Measurements from ENCODE around the gene GLYATL1.

GLYATL1 gene

DNA sequence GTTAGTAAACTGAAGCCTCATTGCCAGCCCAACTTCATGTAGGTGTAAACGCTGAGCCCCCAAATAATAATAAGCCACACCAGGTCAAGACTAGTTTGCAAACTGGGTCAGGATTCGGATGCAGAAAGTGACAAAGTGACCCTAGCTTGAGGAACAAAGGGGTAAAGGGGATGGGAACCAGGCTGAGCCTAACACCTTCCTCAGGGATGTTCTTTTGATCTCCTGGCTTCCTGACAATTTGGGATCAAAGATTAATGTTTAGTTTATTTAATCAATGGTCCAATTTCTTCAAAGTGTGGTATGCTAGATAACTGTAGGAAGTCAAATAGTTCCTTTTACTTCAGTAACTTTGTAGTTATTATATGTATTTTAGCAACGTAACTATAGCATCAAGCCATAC lies 9.9 kb downstream of the GLYATL1 start:
- 80% methylated on average over 1 of the region's 3 CpGs; no CpG with 5 or more reads in 1 of the 2 experiments for WGBS, 2 experiments (ENCODE audit: insufficient coverage in 2 of 2)
- Histone ChIP-seq H3K4me3 (ENCODE audit: extremely low read depth, insufficient read depth, low read length, poor library complexity, severe bottlenecking) (no peak overlapping the region), H3K36me3 (ENCODE audit: control insufficient read depth, insufficient read depth, low read length) (no peaks in the 10 kb centered on the region), H3K4me1 (ENCODE audit: control insufficient read depth, insufficient read depth, low read length, poor library complexity, severe bottlenecking) (no peaks in the 10 kb centered on the region), H3K9me3 (ENCODE audit: control insufficient read depth, low read length) (no peaks in the 10 kb centered on the region), H3K27ac (ENCODE audit: low read depth, low read length, severe bottlenecking) (no peak overlapping the region)

DNA sequence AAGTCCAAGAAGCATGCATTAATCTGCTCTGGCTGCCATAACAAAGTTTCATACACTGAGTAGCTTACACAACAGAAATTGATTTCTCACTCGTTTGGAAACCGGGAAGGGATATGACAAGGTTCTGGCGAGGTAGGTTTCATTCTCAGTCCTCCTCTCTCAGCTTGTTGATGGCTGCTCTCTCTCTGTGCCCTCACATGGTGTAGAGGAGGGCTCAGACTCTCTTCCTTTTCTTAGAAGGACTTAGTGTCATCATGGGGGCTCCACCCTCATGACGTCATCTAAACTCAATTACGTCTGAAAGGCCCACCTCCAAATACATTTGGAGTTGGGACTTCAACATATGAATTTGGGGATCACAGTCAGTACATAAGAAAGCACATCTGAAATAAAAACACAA lies 18.6 kb downstream of the GLYATL1 start:
- H3K36me3 ChIP-seq (ENCODE audit: control insufficient read depth, insufficient read depth, low read length): no peaks in the 10 kb centered on the region
- no peak overlapping the region for H3K27ac ChIP-seq (ENCODE audit: low read depth, low read length, severe bottlenecking)
- 80 to 88% methylated on average over 1 to 2 of the region's 5 CpGs for WGBS, 2 experiments (ENCODE audit: insufficient coverage in 2 of 2)
- H3K4me3 ChIP-seq (ENCODE audit: extremely low read depth, insufficient read depth, low read length, poor library complexity, severe bottlenecking): no peak overlapping the region
- no peaks in the 10 kb centered on the region for H3K9me3 ChIP-seq (ENCODE audit: control insufficient read depth, low read length)
- no peaks in the 10 kb centered on the region for H3K4me1 ChIP-seq (ENCODE audit: control insufficient read depth, insufficient read depth, low read length, poor library complexity, severe bottlenecking)

DNA sequence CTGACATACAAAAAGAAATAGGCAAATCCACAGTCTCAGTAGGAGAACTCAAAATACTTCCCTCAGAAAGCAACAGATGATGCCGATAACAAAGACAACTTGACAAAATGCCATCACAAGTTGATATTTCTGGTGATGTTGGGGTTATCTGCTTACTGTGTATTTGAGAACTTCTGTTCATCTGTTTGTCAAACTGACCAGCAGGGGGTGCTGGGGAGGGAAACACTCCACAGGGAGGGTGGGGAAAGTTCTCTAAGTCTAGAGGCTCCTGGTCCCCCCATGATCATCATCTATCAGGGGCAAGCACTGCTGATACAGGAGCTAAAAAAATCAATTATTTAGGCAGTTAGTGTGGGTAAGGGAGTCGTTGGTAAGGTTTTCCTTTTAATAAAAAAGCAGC lies 19.2 kb downstream of the GLYATL1 start:
- H3K9me3 ChIP-seq (ENCODE audit: control insufficient read depth, low read length): no peaks in the 10 kb centered on the region
- no CpG with 5 or more reads among the region's 2 CpGs for WGBS, 2 experiments (ENCODE audit: insufficient coverage in 2 of 2)
- H3K4me1 ChIP-seq (ENCODE audit: control insufficient read depth, insufficient read depth, low read length, poor library complexity, severe bottlenecking): no peaks in the 10 kb centered on the region
- H3K36me3 ChIP-seq (ENCODE audit: control insufficient read depth, insufficient read depth, low read length): no peaks in the 10 kb centered on the region
- no peak overlapping the region for H3K27ac ChIP-seq (ENCODE audit: low read depth, low read length, severe bottlenecking)
- no peak overlapping the region for H3K4me3 ChIP-seq (ENCODE audit: extremely low read depth, insufficient read depth, low read length, poor library complexity, severe bottlenecking)

GRCh38 chr11:58963551-58964104 lies 24.3 kb downstream of the GLYATL1 start:
- H3K36me3 ChIP-seq (ENCODE audit: control insufficient read depth, insufficient read depth, low read length): no peaks in the 10 kb centered on the region
- no peaks in the 10 kb centered on the region for H3K4me1 ChIP-seq (ENCODE audit: control insufficient read depth, insufficient read depth, low read length, poor library complexity, severe bottlenecking)
- 88 to 95% methylated on average over 19 to 26 of the region's 27 CpGs for WGBS, 2 experiments (ENCODE audit: insufficient coverage in 2 of 2)
- no peaks in the 10 kb centered on the region for H3K9me3 ChIP-seq (ENCODE audit: control insufficient read depth, low read length)
- H3K4me3 ChIP-seq (ENCODE audit: extremely low read depth, insufficient read depth, low read length, poor library complexity, severe bottlenecking): no peak overlapping the region
- H3K27ac ChIP-seq (ENCODE audit: low read depth, low read length, severe bottlenecking): no peak overlapping the region

DNA sequence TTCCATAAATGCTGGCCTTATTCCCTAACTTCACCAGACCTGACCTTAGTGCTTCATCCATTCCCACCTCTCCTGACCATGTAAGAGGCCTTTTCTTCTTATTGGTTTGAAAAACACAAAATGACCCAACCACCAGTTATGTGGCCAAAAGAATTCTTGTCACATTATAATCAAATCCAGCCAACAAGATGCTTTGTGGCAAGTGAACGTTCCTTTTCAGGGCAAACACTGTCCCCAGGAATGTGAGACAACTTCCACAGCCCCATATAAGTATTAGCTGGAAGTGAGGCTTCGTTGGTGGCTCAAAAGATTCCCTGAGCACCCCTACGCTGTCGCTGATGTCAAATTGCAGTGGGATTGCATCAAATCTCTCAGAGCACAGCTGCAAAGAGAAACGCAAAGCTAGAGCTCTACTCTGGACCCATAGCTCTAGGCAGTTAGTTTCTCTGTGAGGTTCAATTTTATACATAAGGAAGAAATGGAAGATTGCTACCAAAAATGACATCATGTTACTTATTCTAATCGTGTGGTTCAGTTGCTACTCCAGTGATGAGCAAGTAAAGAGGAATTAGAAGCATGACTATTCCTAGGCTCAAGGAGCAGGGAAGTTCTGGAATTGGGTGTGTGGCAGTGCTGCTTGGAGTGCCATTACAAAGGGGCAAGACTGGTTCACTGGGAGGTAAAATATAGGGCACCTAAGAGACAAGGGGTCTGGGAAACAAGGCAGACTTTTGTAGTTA lies 26.1 kb downstream of the GLYATL1 start:
- H3K4me3 ChIP-seq (ENCODE audit: extremely low read depth, insufficient read depth, low read length, poor library complexity, severe bottlenecking): no peak overlapping the region
- no peaks in the 10 kb centered on the region for H3K4me1 ChIP-seq (ENCODE audit: control insufficient read depth, insufficient read depth, low read length, poor library complexity, severe bottlenecking)
- WGBS, 2 experiments (ENCODE audit: insufficient coverage in 2 of 2): 64 to 80% methylated on average over 1 to 5 of the region's 6 CpGs
- no peak overlapping the region for H3K27ac ChIP-seq (ENCODE audit: low read depth, low read length, severe bottlenecking)
- H3K9me3 ChIP-seq (ENCODE audit: control insufficient read depth, low read length): no peaks in the 10 kb centered on the region
- no peaks in the 10 kb centered on the region for H3K36me3 ChIP-seq (ENCODE audit: control insufficient read depth, insufficient read depth, low read length)

DNA sequence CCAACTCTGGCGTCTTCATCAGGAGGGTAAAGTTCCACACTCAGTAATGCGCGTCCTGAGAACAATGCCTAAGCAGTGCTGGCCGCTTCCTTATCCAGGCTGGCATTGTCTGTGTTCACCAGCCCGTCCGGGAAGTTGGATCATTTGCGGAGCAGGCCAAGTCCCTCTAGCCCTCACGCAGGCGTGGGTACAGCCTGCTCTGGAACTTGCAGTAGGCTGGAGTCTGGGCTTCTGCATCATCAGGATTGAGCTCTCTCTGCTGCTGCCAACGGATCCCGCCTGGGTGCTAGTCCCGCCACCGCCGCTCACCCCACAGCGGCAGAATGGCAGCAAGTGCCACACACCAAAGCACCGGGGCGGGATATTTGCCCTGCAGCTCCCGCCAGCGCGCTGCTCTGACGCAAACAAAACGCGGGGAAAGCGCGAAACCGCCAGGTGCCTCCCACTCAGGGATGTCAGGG lies 29.0 kb downstream of the GLYATL1 start:
- H3K27ac ChIP-seq (ENCODE audit: low read depth, low read length, severe bottlenecking): no peak overlapping the region
- H3K4me3 ChIP-seq (ENCODE audit: extremely low read depth, insufficient read depth, low read length, poor library complexity, severe bottlenecking): no peak overlapping the region
- H3K4me1 ChIP-seq (ENCODE audit: control insufficient read depth, insufficient read depth, low read length, poor library complexity, severe bottlenecking): no peaks in the 10 kb centered on the region
- WGBS, 2 experiments (ENCODE audit: insufficient coverage in 2 of 2): 90 to 92% methylated on average over 23 to 26 of the region's 26 CpGs
- peaks cover 3% of the 10 kb centered on the region for H3K9me3 ChIP-seq (ENCODE audit: control insufficient read depth, low read length)
- H3K36me3 ChIP-seq (ENCODE audit: control insufficient read depth, insufficient read depth, low read length): no peaks in the 10 kb centered on the region

GRCh38 chr11:58977470-58977869 lies 38.2 kb downstream of the GLYATL1 start:
- Histone ChIP-seq H3K4me3 (ENCODE audit: extremely low read depth, insufficient read depth, low read length, poor library complexity, severe bottlenecking) (no peak overlapping the region), H3K9me3 (ENCODE audit: control insufficient read depth, low read length) (peaks cover 3% of the 10 kb centered on the region), H3K4me1 (ENCODE audit: control insufficient read depth, insufficient read depth, low read length, poor library complexity, severe bottlenecking) (no peaks in the 10 kb centered on the region), H3K27ac (ENCODE audit: low read depth, low read length, severe bottlenecking) (no peak overlapping the region), H3K36me3 (ENCODE audit: control insufficient read depth, insufficient read depth, low read length) (no peaks in the 10 kb centered on the region)

GRCh38 chr11:58979222-58979621 lies 39.9 kb downstream of the GLYATL1 start:
- H3K27ac ChIP-seq (ENCODE audit: low read depth, low read length, severe bottlenecking): no peak overlapping the region
- H3K4me1 ChIP-seq (ENCODE audit: control insufficient read depth, insufficient read depth, low read length, poor library complexity, severe bottlenecking): no peaks in the 10 kb centered on the region
- H3K9me3 ChIP-seq (ENCODE audit: control insufficient read depth, low read length): no peaks in the 10 kb centered on the region
- WGBS, 2 experiments (ENCODE audit: insufficient coverage in 2 of 2): 74 to 80% methylated on average over 2 of the region's 2 CpGs
- H3K36me3 ChIP-seq (ENCODE audit: control insufficient read depth, insufficient read depth, low read length): no peaks in the 10 kb centered on the region
- H3K4me3 ChIP-seq (ENCODE audit: extremely low read depth, insufficient read depth, low read length, poor library complexity, severe bottlenecking): no peak overlapping the region

DNA sequence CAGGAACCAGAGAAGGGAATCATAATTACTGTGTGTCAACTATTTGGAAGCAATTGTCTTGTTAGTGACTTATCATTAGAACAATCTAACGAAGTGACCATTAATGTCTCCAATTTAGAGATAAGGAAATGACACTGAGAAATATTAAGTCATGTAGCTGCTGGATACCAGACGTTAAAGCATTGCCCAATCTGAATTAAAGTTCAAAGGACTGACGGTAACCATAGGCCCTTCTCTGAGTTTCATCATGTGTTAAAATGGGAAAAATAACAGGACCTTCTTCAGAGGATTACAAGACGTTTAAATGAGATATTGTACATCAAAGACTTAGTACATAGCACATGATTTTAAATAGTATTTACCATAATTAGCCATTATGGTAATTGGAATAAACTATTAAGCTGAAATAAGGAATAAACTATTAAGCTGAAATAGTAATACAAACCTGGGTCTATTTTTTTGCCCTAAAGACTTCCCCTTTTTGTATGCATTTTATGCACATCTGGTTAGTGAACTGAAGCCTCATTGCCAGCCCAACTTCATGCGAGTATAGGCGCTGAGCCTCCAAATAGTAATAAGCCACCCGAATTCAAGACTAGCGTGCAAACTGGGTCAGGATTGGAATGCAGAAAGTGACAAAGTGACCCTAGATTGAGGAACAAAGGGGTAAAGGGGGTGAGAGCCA lies 41.0 kb downstream of the GLYATL1 start:
- Histone ChIP-seq H3K4me1 (ENCODE audit: control insufficient read depth, insufficient read depth, low read length, poor library complexity, severe bottlenecking) (no peaks in the 10 kb centered on the region), H3K4me3 (ENCODE audit: extremely low read depth, insufficient read depth, low read length, poor library complexity, severe bottlenecking) (no peak overlapping the region), H3K9me3 (ENCODE audit: control insufficient read depth, low read length) (no peaks in the 10 kb centered on the region), H3K27ac (ENCODE audit: low read depth, low read length, severe bottlenecking) (no peak overlapping the region), H3K36me3 (ENCODE audit: control insufficient read depth, insufficient read depth, low read length) (no peaks in the 10 kb centered on the region)
- 92 to 96% methylated on average over 5 to 6 of the region's 8 CpGs for WGBS, 2 experiments (ENCODE audit: insufficient coverage in 2 of 2)

GRCh38 chr11:58992489-58992888 lies 53.2 kb downstream of the GLYATL1 start:
- Histone ChIP-seq H3K4me1 (ENCODE audit: control insufficient read depth, insufficient read depth, low read length, poor library complexity, severe bottlenecking) (no peaks in the 10 kb centered on the region), H3K27ac (ENCODE audit: low read depth, low read length, severe bottlenecking) (no peak overlapping the region), H3K4me3 (ENCODE audit: extremely low read depth, insufficient read depth, low read length, poor library complexity, severe bottlenecking) (no peak overlapping the region), H3K36me3 (ENCODE audit: control insufficient read depth, insufficient read depth, low read length) (no peaks in the 10 kb centered on the region), H3K9me3 (ENCODE audit: control insufficient read depth, low read length) (no peaks in the 10 kb centered on the region)
- WGBS, 2 experiments (ENCODE audit: insufficient coverage in 2 of 2): 63 to 93% methylated on average over 1 of the region's 1 CpG

- Histone ChIP-seq H3K9me3 (ENCODE audit: control insufficient read depth, low read length) (no peaks in the 10 kb centered on the region), H3K4me3 (ENCODE audit: extremely low read depth, insufficient read depth, low read length, poor library complexity, severe bottlenecking) (no peak overlapping the region), H3K4me1 (ENCODE audit: control insufficient read depth, insufficient read depth, low read length, poor library complexity, severe bottlenecking) (no peaks in the 10 kb centered on the region), H3K36me3 (ENCODE audit: control insufficient read depth, insufficient read depth, low read length) (no peaks in the 10 kb centered on the region), H3K27ac (ENCODE audit: low read depth, low read length, severe bottlenecking) (no peak overlapping the region)
- 80 to 92% methylated on average over 1 to 2 of the region's 3 CpGs for WGBS, 2 experiments (ENCODE audit: insufficient coverage in 2 of 2)
These were observed 54.9 kb downstream of the GLYATL1 start for GRCh38 chr11:58994171-58994570.
